Lower leg skin (tissue), 3 donors: ENCODE measurements around the gene APLF.

ENCODE experiments used
- CTCF ChIP-seq, 3 donors: fragments of 450-650 bp; IDR thresholded peaks; one replicate each; pipeline ENCODE4 v1.5.1; 2016; ENCODE audit warnings: antibody characterized with exemption in 3 of 3, mild to moderate bottlenecking in 3 of 3, moderate library complexity in 2 of 3
- POLR2A ChIP-seq, 2 donors: fragments of 450-650 bp; IDR thresholded peaks; one replicate each; pipeline ENCODE4 v1.6.1; 2016 to 2017; ENCODE audit warnings: antibody characterized with exemption in 2 of 2, mild to moderate bottlenecking in 1 of 2, moderate library complexity in 1 of 2

GRCh38 chr2:68475110-68475509 lies 7.7 kb downstream of the APLF start:
- TF ChIP-seq POLR2A (IDR thresholded peaks at IDR 0.05) (no peak), CTCF (IDR thresholded peaks at IDR 0.05) (no peak)
